Tibial nerve (tissue), 4 donors: ENCODE results near the gene SH3TC2. TPM values are rescaled to one million over a fixed set of nuclear protein-coding genes. Genes with fewer than 3 reads are reported as not detected.

Source experiments
- DNase-seq, 2 donors: peaks; one replicate each; pipeline ENCODE4 v3.0.0-alpha.2; 2019; ENCODE audit warnings: low spot score in 2 of 2
- H3K27ac ChIP-seq, 4 donors: fragments of 200-600 bp; sonication (generic) in 3 of 4; one replicate each; pipeline ENCODE4 v1.5.1; 2017 to 2019; ENCODE audit warnings: mild to moderate bottlenecking in 1 of 4
- H3K27me3 ChIP-seq, 2 donors: fragments of 200-600 bp; sonication (generic) in 1 of 2; one replicate each; pipeline versions ENCODE4 v1.5.1 to v1.6.0; 2017 to 2019
- H3K36me3 ChIP-seq, 3 donors: fragments of 200-600 bp; sonication (generic); one replicate each; pipeline ENCODE4 v1.5.1; 2018 to 2019
- H3K4me1 ChIP-seq, 4 donors: fragments of 200-600 bp; sonication (generic) in 3 of 4; one replicate each; pipeline ENCODE4 v1.5.1; 2017 to 2019
- H3K4me3 ChIP-seq, 4 donors: fragments of 200-600 bp; sonication (generic) in 3 of 4; one replicate each; pipeline ENCODE4 v1.5.1; 2017 to 2019; ENCODE audit warnings: mild to moderate bottlenecking in 1 of 4, moderate library complexity in 1 of 4
- H3K9me3 ChIP-seq, 4 donors: fragments of 200-600 bp; sonication (generic) in 3 of 4; one replicate each; pipeline ENCODE4 v1.5.1; 2017 to 2019
- EP300 ChIP-seq, 2 donors: sonication (generic); formaldehyde crosslinking; IDR thresholded peaks; one replicate each; pipeline ENCODE4 v1.6.1; 2017; ENCODE audit warnings: antibody characterized with exemption in 2 of 2, mild to moderate bottlenecking in 1 of 2
- POLR2A ChIP-seq, 2 donors: fragments of 450-650 bp; IDR thresholded peaks; one replicate each; pipeline ENCODE4 v1.6.1; 2017; ENCODE audit warnings: antibody characterized with exemption in 2 of 2, mild to moderate bottlenecking in 2 of 2, moderate library complexity in 2 of 2
- WGBS, 2 donors: methylation state at CpG; one replicate each; pipeline ENCODE4 v1.1.5; 2018; 5-methylcytosine and 5-hydroxymethylcytosine counted together
- total RNA-seq, 4 donors: library from RNA; depleted of rRNA; stranded (reverse); fragments of >200 nt; gene quantifications; one replicate each; pipeline ENCODE4 v1.1.0, GENCODE V29; 2016
- TF ChIP-seq, protein P1 (sequence below), 5 experiments: fragments of 200-600 bp in 3 of 5; fragments of 450-650 bp in 2 of 5; sonication (generic) in 3 of 5; IDR thresholded peaks; one replicate each; pipeline ENCODE4 v1.5.1; 2016 to 2019; ENCODE audit warnings: antibody characterized with exemption in 5 of 5, mild to moderate bottlenecking in 3 of 5, moderate library complexity in 2 of 5

The SH3TC2 gene
- total RNA-seq, 4 donors from 2014 or later = 37.2 to 92.1 (median 83.9) TPM

DNA sequence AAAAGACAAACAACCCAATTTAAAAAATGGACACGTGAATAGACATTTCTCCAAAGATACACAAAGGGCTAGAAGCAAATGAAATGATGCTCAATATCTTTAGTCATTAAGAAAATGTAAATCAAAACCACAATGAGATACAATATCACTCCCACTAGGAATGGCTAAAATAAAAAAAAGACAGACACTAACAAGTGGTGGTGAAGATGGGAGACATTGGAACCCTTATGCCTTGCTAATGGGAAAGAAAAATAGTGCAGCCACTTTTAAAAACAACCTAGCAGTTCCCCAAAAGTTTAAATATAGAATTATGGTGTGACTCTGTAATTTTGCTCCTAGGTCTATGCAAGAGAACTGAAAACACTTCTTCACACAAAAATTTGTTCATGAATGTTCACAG is 40.7 kb downstream of the SH3TC2 start:
- Histone ChIP-seq H3K27me3 (no peaks in the 10 kb centered on the region), H3K36me3 (peaks cover 0 to 33% (median 0%) of the 10 kb centered on the region in 3 donors), H3K9me3 (peaks cover 0 to 9% (median 0%) of the 10 kb centered on the region in 4 donors), H3K4me3 (no peak overlapping the region), H3K27ac (no peak overlapping the region), H3K4me1 (peaks cover 0 to 3% (median 0%) of the 10 kb centered on the region in 4 donors)
- TF ChIP-seq POLR2A (IDR thresholded peaks at IDR 0.05) = no peak
- no peak for TF ChIP-seq EP300 (IDR thresholded peaks at IDR 0.05)
- TF ChIP-seq, protein P1, sequence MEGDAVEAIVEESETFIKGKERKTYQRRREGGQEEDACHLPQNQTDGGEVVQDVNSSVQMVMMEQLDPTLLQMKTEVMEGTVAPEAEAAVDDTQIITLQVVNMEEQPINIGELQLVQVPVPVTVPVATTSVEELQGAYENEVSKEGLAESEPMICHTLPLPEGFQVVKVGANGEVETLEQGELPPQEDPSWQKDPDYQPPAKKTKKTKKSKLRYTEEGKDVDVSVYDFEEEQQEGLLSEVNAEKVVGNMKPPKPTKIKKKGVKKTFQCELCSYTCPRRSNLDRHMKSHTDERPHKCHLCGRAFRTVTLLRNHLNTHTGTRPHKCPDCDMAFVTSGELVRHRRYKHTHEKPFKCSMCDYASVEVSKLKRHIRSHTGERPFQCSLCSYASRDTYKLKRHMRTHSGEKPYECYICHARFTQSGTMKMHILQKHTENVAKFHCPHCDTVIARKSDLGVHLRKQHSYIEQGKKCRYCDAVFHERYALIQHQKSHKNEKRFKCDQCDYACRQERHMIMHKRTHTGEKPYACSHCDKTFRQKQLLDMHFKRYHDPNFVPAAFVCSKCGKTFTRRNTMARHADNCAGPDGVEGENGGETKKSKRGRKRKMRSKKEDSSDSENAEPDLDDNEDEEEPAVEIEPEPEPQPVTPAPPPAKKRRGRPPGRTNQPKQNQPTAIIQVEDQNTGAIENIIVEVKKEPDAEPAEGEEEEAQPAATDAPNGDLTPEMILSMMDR (IDR thresholded peaks at IDR 0.05) = no peak
- DNase-seq = no peak
- 93 to 100% methylated on average over 1 of the region's 1 CpG for WGBS, 2 donors

DNA sequence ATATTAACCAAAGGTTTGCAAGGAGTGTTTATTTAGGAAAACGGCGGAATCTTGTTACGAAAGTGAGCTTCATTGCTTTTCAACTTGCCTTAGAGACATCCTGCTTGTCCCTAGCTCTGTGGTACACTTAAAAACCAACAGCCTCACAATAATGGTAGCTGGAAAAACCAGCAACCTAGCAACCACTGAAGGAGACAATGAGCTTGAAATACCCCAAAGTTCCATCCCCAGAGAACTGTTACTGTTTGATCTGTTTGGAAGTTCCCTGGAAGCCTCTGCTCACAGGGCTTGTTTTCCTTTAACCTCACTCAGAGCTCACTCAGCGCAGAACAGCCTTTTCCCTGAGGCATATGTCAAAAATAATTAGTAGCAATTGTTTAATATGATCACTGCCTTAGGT is 43.2 kb downstream of the SH3TC2 start:
- no peak for DNase-seq
- TF ChIP-seq EP300 (IDR thresholded peaks at IDR 0.05) = no peak
- TF ChIP-seq, protein P1 (IDR thresholded peaks at IDR 0.05) = no peak
- TF ChIP-seq POLR2A (IDR thresholded peaks at IDR 0.05) = no peak
- peaks cover 0 to 21% (median 0%) of the 10 kb centered on the region in 3 donors for H3K36me3 ChIP-seq
- H3K27ac ChIP-seq = peak overlapping the region in 1 of 4 donors; percentile 16
- WGBS, 2 donors = 62 to 66% methylated on average over 4 of the region's 4 CpGs
- no peak overlapping the region for H3K4me3 ChIP-seq
- H3K4me1 ChIP-seq = peaks cover 0 to 3% (median 0%) of the 10 kb centered on the region in 4 donors
- H3K27me3 ChIP-seq = no peaks in the 10 kb centered on the region
- H3K9me3 ChIP-seq = peaks cover 0 to 9% (median 0%) of the 10 kb centered on the region in 4 donors

DNA sequence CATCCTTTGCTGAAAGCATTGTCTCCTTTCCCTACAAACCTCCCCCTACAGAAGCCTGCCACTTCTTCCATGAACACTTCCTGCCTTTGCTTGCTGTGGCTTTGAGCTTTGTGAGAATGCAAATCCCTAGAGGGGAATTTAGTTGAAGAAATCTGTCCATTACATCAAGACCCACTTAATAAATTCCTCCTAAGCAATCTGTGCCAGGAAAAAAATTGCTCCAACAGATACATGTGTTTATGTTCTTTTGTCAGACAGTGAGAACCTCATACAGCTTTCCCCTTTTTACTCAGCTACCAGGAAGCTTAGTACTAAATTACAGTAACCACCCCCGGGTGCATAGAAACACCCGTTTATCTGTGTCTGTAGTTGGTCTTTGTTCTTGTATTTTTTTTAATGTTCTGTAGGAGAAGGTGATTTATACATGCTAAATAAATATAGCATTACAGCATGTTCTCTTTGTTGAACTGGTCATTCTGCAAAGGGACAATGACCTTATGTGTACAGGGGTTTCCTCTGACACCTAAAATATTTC is 43.9 kb downstream of the SH3TC2 start:
- Histone ChIP-seq H3K36me3 (peaks cover 0 to 19% (median 0%) of the 10 kb centered on the region in 3 donors), H3K9me3 (peaks cover 0 to 9% (median 0%) of the 10 kb centered on the region in 4 donors), H3K4me1 (peaks cover 0 to 3% (median 0%) of the 10 kb centered on the region in 4 donors), H3K27me3 (no peaks in the 10 kb centered on the region), H3K4me3 (no peak overlapping the region), H3K27ac (no peak overlapping the region)
- DNase-seq = no peak
- 14 to 23% methylated on average over 2 of the region's 2 CpGs for WGBS, 2 donors
- no peak for TF ChIP-seq POLR2A (IDR thresholded peaks at IDR 0.05)
- no peak for TF ChIP-seq EP300 (IDR thresholded peaks at IDR 0.05)
- TF ChIP-seq, protein P1 (IDR thresholded peaks at IDR 0.05) = no peak

DNA sequence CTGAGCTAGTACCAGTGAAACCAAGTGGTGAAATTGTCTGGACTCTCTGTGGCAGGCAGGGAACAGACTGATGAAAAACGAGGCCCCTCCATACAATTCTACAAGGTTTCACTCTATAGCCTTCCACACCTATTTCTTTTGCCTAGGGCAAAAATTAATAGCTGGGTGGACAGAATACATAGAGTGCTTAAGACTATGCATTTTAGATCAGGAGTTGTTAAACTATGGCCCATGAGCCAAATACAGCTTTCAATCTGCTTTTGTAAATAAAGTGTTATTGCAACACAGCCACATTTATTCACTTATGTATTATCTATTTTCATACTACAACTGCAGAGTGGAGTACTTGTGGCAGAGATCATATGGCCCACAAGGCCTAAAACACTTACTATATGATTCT is 45.2 kb downstream of the SH3TC2 start:
- 90 to 100% methylated on average over 1 of the region's 1 CpG for WGBS, 2 donors
- DNase-seq = no peak
- TF ChIP-seq POLR2A (IDR thresholded peaks at IDR 0.05) = no peak
- no peak overlapping the region for H3K4me3 ChIP-seq
- peaks cover 0 to 11% (median 0%) of the 10 kb centered on the region in 3 donors for H3K36me3 ChIP-seq
- H3K27ac ChIP-seq = no peak overlapping the region
- H3K9me3 ChIP-seq = peaks cover 0 to 7% (median 0%) of the 10 kb centered on the region in 4 donors
- H3K4me1 ChIP-seq = peaks cover 0 to 3% (median 0%) of the 10 kb centered on the region in 4 donors
- H3K27me3 ChIP-seq = no peaks in the 10 kb centered on the region

DNA sequence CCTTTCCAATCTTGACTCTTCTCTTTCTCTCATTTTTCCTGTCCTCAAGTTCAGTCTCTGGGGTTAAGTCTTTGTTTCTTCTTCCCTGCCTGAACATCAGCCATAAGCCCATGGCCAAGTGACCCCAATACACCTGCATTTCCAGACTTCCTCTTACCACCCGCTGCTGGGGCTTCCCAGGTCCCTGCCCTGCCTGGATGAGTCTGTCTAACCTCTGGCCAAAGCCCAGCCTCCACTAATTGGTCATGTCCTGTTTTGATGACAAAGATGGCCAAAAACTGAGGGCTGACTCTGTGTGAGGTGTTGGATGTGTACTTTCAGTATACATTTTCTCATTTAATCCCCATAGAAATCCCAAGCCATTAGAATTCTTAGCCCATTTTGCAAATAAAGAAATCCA is 47.3 kb downstream of the SH3TC2 start:
- Histone ChIP-seq H3K27ac (no peak overlapping the region), H3K36me3 (peaks cover 0 to 4% (median 0%) of the 10 kb centered on the region in 3 donors), H3K27me3 (no peaks in the 10 kb centered on the region), H3K9me3 (no peaks in the 10 kb centered on the region), H3K4me3 (no peak overlapping the region), H3K4me1 (peaks cover 0 to 3% (median 0%) of the 10 kb centered on the region in 4 donors)
- WGBS, 2 donors = 87 to 88% methylated on average over 1 of the region's 1 CpG
- TF ChIP-seq POLR2A (IDR thresholded peaks at IDR 0.05) = no peak
- TF ChIP-seq, protein P1 (IDR thresholded peaks at IDR 0.05) = no peak
- no peak for TF ChIP-seq EP300 (IDR thresholded peaks at IDR 0.05)
- DNase-seq = no peak
